GM23338 (cell line): ENCODE measurements around the gene DOCK1. TPM values are rescaled to one million over a fixed set of nuclear protein-coding genes. Genes with fewer than 3 reads are reported as not detected.
A peak's percentile ranks its signal among the peaks of the same experiment; 100 is the strongest.
"Not testable (repeated sequence)": the region's sequence is repeated elsewhere in the genome, so short reads cannot be mapped to it uniquely, and the experiment has no call there.

Experiments
- ATAC-seq: fragments of 200-7000 bp; cut with Tn5 transposase; 3 replicates; pipeline ENCODE4 v1.9.1; 2020
- DNase-seq: peaks from one replicate; pipeline ENCODE4 v3.0.0-alpha.2; 2015; ENCODE audit warnings: low spot score
- H2AFZ ChIP-seq: fragments of 200-600 bp; sonication (generic); 2 replicates; pipeline ENCODE4 v1.8.0; 2016; ENCODE audit warnings: antibody characterized with exemption, mild to moderate bottlenecking, moderate library complexity
- H3F3A ChIP-seq: fragments of 200-600 bp; sonication (generic); replicated peaks from 2 replicates; pipeline ENCODE4 v1.8.0; 2017; ENCODE audit warnings: antibody characterized with exemption, mixed run types, low read depth
- H3K27ac ChIP-seq: fragments of 200-600 bp; sonication (generic); 2 replicates; pipeline ENCODE4 v1.6.1; 2016; ENCODE audit warnings: low read depth
- H3K27me3 ChIP-seq: fragments of 200-600 bp; sonication (generic); 2 replicates; pipeline ENCODE4 v1.8.0; 2016; ENCODE audit warnings: mild to moderate bottlenecking, mixed run types, moderate library complexity; ENCODE audit not compliant: insufficient read depth
- H3K36me3 ChIP-seq: fragments of 200-600 bp; sonication (generic); 2 replicates; pipeline ENCODE4 v1.8.0; 2016; ENCODE audit warnings: mild to moderate bottlenecking; ENCODE audit not compliant: insufficient read depth
- H3K4me1 ChIP-seq: fragments of 200-600 bp; sonication (generic); 2 replicates; pipeline ENCODE4 v1.8.0; 2016; ENCODE audit warnings: mild to moderate bottlenecking, moderate library complexity; ENCODE audit not compliant: insufficient read depth
- H3K4me2 ChIP-seq: fragments of 200-600 bp; sonication (generic); 2 replicates; pipeline ENCODE4 v1.7.1; 2017; ENCODE audit warnings: mixed run types
- H3K4me3 ChIP-seq: fragments of 200-600 bp; sonication (generic); 2 replicates; pipeline ENCODE4 v1.6.1; 2016; ENCODE audit warnings: mixed run types
- H3K79me2 ChIP-seq: fragments of 200-600 bp; sonication (generic); replicated peaks from 2 replicates; pipeline ENCODE4 v1.8.0; 2017; ENCODE audit warnings: mild to moderate bottlenecking; ENCODE audit not compliant: insufficient read depth
- H3K9me2 ChIP-seq: fragments of 200-600 bp; sonication (generic); 2 replicates; pipeline ENCODE4 v1.8.0; 2017; ENCODE audit not compliant: insufficient read depth
- H4K20me1 ChIP-seq: fragments of 200-600 bp; sonication (generic); replicated peaks from 2 replicates; pipeline ENCODE4 v1.8.0; 2017; ENCODE audit warnings: mild to moderate bottlenecking; ENCODE audit not compliant: insufficient read depth
- H3K27ac Mint-ChIP-seq: 2 replicates; pipeline ENCODE4 v1.8.0; 2020; ENCODE audit warnings: inconsistent platforms, mild to moderate bottlenecking, moderate library complexity, mixed read lengths
- H3K27me3 Mint-ChIP-seq: 3 replicates; pipeline ENCODE4 v1.8.0; 2022; ENCODE audit warnings: low read depth, mild to moderate bottlenecking, moderate library complexity, mixed read lengths, inconsistent platforms; ENCODE audit not compliant: insufficient read depth, poor library complexity
- H3K36me3 Mint-ChIP-seq: 3 replicates; pipeline ENCODE4 v1.8.0; 2021; ENCODE audit warnings: low read depth, mild to moderate bottlenecking, inconsistent platforms, moderate library complexity, mixed read lengths
- H3K4me1 Mint-ChIP-seq: 3 replicates; pipeline ENCODE4 v1.8.0; 2020; ENCODE audit warnings: mild to moderate bottlenecking, inconsistent platforms, mixed read lengths
- H3K4me3 Mint-ChIP-seq: 3 replicates; pipeline ENCODE4 v1.8.0; 2021; ENCODE audit warnings: moderate library complexity, mild to moderate bottlenecking, inconsistent platforms, mixed read lengths
- H3K9me3 Mint-ChIP-seq: 3 replicates; pipeline ENCODE4 v1.8.0; 2020; ENCODE audit warnings: moderate library complexity, mild to moderate bottlenecking, inconsistent platforms, mixed read lengths
- ETS1 ChIP-seq: IDR thresholded peaks from 2 replicates; pipeline ENCODE4 v1.6.1; 2016; ENCODE audit warnings: antibody characterized with exemption
- EZH2 ChIP-seq: fragments of 200-600 bp; sonication (generic); IDR thresholded peaks from one replicate; pipeline ENCODE4 v1.8.0; 2017; ENCODE audit warnings: antibody characterized with exemption, mild to moderate bottlenecking, low read depth; ENCODE audit not compliant: unreplicated experiment
- EZH2phosphoT487 ChIP-seq: fragments of 200-600 bp; sonication (generic); IDR thresholded peaks from one replicate; pipeline ENCODE4 v1.8.1; 2018; ENCODE audit warnings: antibody characterized with exemption; ENCODE audit not compliant: unreplicated experiment
- JUNB ChIP-seq: IDR thresholded peaks from one replicate; pipeline ENCODE4 v1.6.1; 2016; ENCODE audit warnings: antibody characterized with exemption; ENCODE audit not compliant: unreplicated experiment
- NANOG ChIP-seq: IDR thresholded peaks from 2 replicates; pipeline ENCODE4 v1.6.1; 2016; ENCODE audit warnings: antibody characterized with exemption, borderline replicate concordance
- POLR2AphosphoS5 ChIP-seq: IDR thresholded peaks from 2 replicates; pipeline ENCODE4 v1.6.1; 2016; ENCODE audit warnings: antibody characterized with exemption, low read depth
- STAT1 ChIP-seq: IDR thresholded peaks from one replicate; pipeline ENCODE4 v1.6.1; 2016; ENCODE audit warnings: antibody characterized with exemption; ENCODE audit not compliant: unreplicated experiment
- ZNF114 ChIP-seq: fragments of 250-450 bp; sonication (Bioruptor Pico); IDR thresholded peaks from 2 replicates; pipeline ENCODE4 v1.5.0; 2020; ENCODE audit warnings: mild to moderate bottlenecking, moderate library complexity
- polyA plus RNA-seq: library from polyadenylated mRNA; unstranded; fragments of >200 nt; fragmentation: Nextera tagmentation; extraction: Ambion mirVana; gene quantifications from 2 replicates; pipeline ENCODE4 v1.2.1, GENCODE V29; 2016
- total RNA-seq: library from RNA; depleted of rRNA; stranded (reverse); fragments of >200 nt; shearing (Covaris generic); gene quantifications from 2 replicates; pipeline ENCODE4 v1.2.3, GENCODE V29; 2014
- TF ChIP-seq, protein P1 (sequence below): IDR thresholded peaks from one replicate; pipeline ENCODE4 v1.6.1; 2018; ENCODE audit warnings: antibody characterized with exemption; ENCODE audit not compliant: unreplicated experiment

DOCK1 gene
- total and polyA plus RNA-seq, 2 experiments from 2014 or later, result 13.2 to 55.3 TPM

DNA sequence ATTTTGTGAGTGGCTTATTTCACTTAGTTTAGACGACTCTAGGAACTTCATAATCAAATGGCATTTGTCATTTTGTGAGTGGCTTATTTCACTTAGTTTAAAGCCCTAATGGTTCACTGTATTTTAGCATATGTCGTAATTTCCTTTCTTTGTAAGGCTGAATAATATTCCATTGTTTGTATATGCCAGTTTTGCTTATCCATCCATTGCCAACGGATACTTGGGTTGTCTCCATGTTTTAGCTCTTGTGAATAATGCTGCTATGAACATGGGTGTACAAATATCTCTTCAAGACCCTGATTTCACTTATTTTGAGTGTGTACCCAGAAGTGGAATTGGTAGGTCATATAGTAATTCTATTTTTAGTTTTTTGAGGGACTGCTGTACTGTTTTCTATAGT lies 31.8 kb downstream of the DOCK1 start:
- H3K27me3 Mint-ChIP-seq, result peaks cover 4% of the 10 kb centered on the region
- TF ChIP-seq, protein P1, sequence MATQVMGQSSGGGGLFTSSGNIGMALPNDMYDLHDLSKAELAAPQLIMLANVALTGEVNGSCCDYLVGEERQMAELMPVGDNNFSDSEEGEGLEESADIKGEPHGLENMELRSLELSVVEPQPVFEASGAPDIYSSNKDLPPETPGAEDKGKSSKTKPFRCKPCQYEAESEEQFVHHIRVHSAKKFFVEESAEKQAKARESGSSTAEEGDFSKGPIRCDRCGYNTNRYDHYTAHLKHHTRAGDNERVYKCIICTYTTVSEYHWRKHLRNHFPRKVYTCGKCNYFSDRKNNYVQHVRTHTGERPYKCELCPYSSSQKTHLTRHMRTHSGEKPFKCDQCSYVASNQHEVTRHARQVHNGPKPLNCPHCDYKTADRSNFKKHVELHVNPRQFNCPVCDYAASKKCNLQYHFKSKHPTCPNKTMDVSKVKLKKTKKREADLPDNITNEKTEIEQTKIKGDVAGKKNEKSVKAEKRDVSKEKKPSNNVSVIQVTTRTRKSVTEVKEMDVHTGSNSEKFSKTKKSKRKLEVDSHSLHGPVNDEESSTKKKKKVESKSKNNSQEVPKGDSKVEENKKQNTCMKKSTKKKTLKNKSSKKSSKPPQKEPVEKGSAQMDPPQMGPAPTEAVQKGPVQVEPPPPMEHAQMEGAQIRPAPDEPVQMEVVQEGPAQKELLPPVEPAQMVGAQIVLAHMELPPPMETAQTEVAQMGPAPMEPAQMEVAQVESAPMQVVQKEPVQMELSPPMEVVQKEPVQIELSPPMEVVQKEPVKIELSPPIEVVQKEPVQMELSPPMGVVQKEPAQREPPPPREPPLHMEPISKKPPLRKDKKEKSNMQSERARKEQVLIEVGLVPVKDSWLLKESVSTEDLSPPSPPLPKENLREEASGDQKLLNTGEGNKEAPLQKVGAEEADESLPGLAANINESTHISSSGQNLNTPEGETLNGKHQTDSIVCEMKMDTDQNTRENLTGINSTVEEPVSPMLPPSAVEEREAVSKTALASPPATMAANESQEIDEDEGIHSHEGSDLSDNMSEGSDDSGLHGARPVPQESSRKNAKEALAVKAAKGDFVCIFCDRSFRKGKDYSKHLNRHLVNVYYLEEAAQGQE, result no peak
- TF ChIP-seq POLR2AphosphoS5, result no peak
- TF ChIP-seq EZH2, result no peak
- no peak for TF ChIP-seq EZH2phosphoT487
- no peak for TF ChIP-seq NANOG
- H3K4me2 ChIP-seq, result no peak overlapping the region
- DNase-seq, result no peak
- peaks cover 24% of the 10 kb centered on the region for H4K20me1 ChIP-seq
- no peak overlapping the region for H3K27ac ChIP-seq
- peaks cover 14% of the 10 kb centered on the region for H3K4me1 ChIP-seq
- no peak for ATAC-seq
- H3K4me1 Mint-ChIP-seq, result peaks cover 24% of the 10 kb centered on the region
- H3K27me3 ChIP-seq, result no peaks in the 10 kb centered on the region
- H3K9me3 Mint-ChIP-seq, result no peaks in the 10 kb centered on the region; the same call in 1 of the 3 replicates
- H3F3A ChIP-seq, result no peaks in the 10 kb centered on the region
- H3K4me3 ChIP-seq, result no peak overlapping the region
- H3K36me3 Mint-ChIP-seq, result peaks cover 23% of the 10 kb centered on the region; the same call in 2 of the 3 replicates
- H3K27ac Mint-ChIP-seq, result no peak overlapping the region
- H3K4me3 Mint-ChIP-seq, result no peak overlapping the region
- H3K36me3 ChIP-seq, result no peaks in the 10 kb centered on the region
- H2AFZ ChIP-seq, result no peak overlapping the region
- peaks cover 95% of the 10 kb centered on the region for H3K79me2 ChIP-seq
- H3K9me2 ChIP-seq, result no peaks in the 10 kb centered on the region

- H3K9me3 Mint-ChIP-seq, H3K36me3 ChIP-seq, H3K27ac Mint-ChIP-seq, H3K4me3 Mint-ChIP-seq, H3K4me2 ChIP-seq, DNase-seq, H3K27me3 Mint-ChIP-seq, H3K27me3 ChIP-seq, H3K4me3 ChIP-seq, H3K9me2 ChIP-seq, H2AFZ ChIP-seq, ATAC-seq, H3F3A ChIP-seq, H3K27ac ChIP-seq: not testable (repeated sequence)
- H4K20me1 ChIP-seq, result peaks cover 24% of the 10 kb centered on the region
- peaks cover 96% of the 10 kb centered on the region for H3K79me2 ChIP-seq
- Mint-ChIP-seq H3K4me1 (peaks cover 20% of the 10 kb centered on the region), H3K36me3 (peaks cover 23% of the 10 kb centered on the region)
- peaks cover 14% of the 10 kb centered on the region for H3K4me1 ChIP-seq
These were observed 32.9 kb downstream of the DOCK1 start for GRCh38 chr10:126938121-126938520.

DNA sequence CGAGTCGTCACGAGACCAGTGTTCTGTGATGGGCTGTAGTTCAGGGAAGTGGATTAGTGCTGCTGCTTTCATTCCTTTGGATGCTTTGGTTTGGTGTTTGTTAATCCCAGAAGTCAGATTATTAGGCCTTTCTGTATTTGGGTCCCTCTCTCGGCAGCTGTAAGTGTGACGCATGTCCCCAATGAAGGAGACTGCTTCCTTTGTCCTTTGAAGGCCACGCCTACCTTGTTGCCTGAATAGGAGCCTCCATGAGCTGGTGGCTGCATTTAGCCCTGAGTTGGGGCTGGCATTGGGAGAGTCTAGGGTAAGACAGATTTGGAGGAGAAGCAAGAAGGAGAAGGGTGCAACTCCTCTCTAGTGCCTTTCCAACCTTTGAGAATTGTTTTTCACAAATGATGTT lies 34.5 kb downstream of the DOCK1 start:
- no peaks in the 10 kb centered on the region for H3K36me3 ChIP-seq
- H3K27ac Mint-ChIP-seq, result 0 out of 2 replicates have a peak overlapping the region, but pooled peaks have one; percentile 9
- H3K27ac ChIP-seq, result no peak overlapping the region
- no peaks in the 10 kb centered on the region for H3F3A ChIP-seq
- H3K4me3 ChIP-seq, result no peak overlapping the region
- peaks cover 14% of the 10 kb centered on the region for H3K4me1 ChIP-seq
- no peak overlapping the region for H3K4me3 Mint-ChIP-seq
- peak; percentile 37 for DNase-seq
- peaks cover 92% of the 10 kb centered on the region for H3K79me2 ChIP-seq
- no peak overlapping the region for H2AFZ ChIP-seq
- H3K27me3 ChIP-seq, result no peaks in the 10 kb centered on the region
- no peaks in the 10 kb centered on the region for H3K9me2 ChIP-seq
- peak; percentile 40; the same call in 1 of the 3 replicates for ATAC-seq
- peaks cover 4% of the 10 kb centered on the region; the same call in 2 of the 3 replicates for H3K9me3 Mint-ChIP-seq
- peaks cover 15% of the 10 kb centered on the region for H3K4me1 Mint-ChIP-seq
- H3K36me3 Mint-ChIP-seq, result peaks cover 31% of the 10 kb centered on the region
- no peaks in the 10 kb centered on the region for H3K27me3 Mint-ChIP-seq
- peaks cover 24% of the 10 kb centered on the region for H4K20me1 ChIP-seq
- H3K4me2 ChIP-seq, result no peak overlapping the region; the same call in 1 of the 2 replicates
- TF ChIP-seq POLR2AphosphoS5 (no peak), STAT1 (no peak), ZNF114 (CRISPR knock-in tag) (no peak), ETS1 (no peak), JUNB (no peak)
